ENCODE data around the gene TAF5L. TPM values are rescaled to one million over a fixed set of nuclear protein-coding genes. Genes with fewer than 3 reads are reported as not detected.

TAF5L gene
- total and polyA plus RNA-seq, 2 of the 8 experiments (the other 6 are each of a cell fraction or from before 2014, with no cell fraction given), result 17.7 to 23.3 TPM

- no peak for TF ChIP-seq POU5F1 (IDR thresholded peaks at IDR 0.05; ENCODE audit: low read depth, low read length)
- no peak for TF ChIP-seq RNF2 (IDR thresholded peaks at IDR 0.05; ENCODE audit: borderline replicate concordance, low read depth, low read length, missing control alignments, poor library complexity, severe bottlenecking)
- peak; percentile 57; the same call in 1 of the 2 replicates for TF ChIP-seq YY1 (IDR thresholded peaks at IDR 0.05; ENCODE audit: low read depth, low read length)
- no peak for TF ChIP-seq SP1 (IDR thresholded peaks at IDR 0.05; ENCODE audit: low read depth, low read length)
- TF ChIP-seq CTCF (IDR thresholded peaks at IDR 0.05; ENCODE audit: control extremely low read depth in 1 of 3, insufficient read depth in 1 of 3, low read depth in 1 of 3, low read length in 3 of 3), result peak; percentile 92 to 100 (median 95)
- TF ChIP-seq, protein P1, sequence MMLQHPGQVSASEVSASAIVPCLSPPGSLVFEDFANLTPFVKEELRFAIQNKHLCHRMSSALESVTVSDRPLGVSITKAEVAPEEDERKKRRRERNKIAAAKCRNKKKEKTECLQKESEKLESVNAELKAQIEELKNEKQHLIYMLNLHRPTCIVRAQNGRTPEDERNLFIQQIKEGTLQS (IDR thresholded peaks at IDR 0.05; ENCODE audit: insufficient read depth, low read depth, low read length), result no peak
- TF ChIP-seq RFX5 (IDR thresholded peaks at IDR 0.05; ENCODE audit: borderline replicate concordance, low read depth, low read length), result no peak
- TF ChIP-seq JUND (IDR thresholded peaks at IDR 0.05; ENCODE audit: low read length), result 0 out of 2 replicates have a peak, but pooled peaks have one; percentile 23
- TF ChIP-seq RAD21 (IDR thresholded peaks at IDR 0.05 in 1 of 2, conservative IDR thresholded peaks at IDR 0.05 in 1 of 2; ENCODE audit: low read depth in 2 of 2, low read length in 2 of 2), result peak; percentile 96 to 98
- TF ChIP-seq SAP30 (IDR thresholded peaks at IDR 0.05; ENCODE audit: insufficient read depth, insufficient replicate concordance, low read length), result no peak
- TF ChIP-seq BRCA1 (IDR thresholded peaks at IDR 0.05; ENCODE audit: low read depth, low read length), result no peak
- no peak for TF ChIP-seq ATF2 (IDR thresholded peaks at IDR 0.05; ENCODE audit: low read length)
- no peak for TF ChIP-seq ZNF274 (IDR thresholded peaks at IDR 0.05; ENCODE audit: borderline replicate concordance, extremely low read depth, low read length)
- TF ChIP-seq TAF7 (optimal IDR thresholded peaks at IDR 0.05; ENCODE audit: borderline replicate concordance, low read depth, low read length), result no peak
- TF ChIP-seq BCL11A (IDR thresholded peaks at IDR 0.05; ENCODE audit: low read depth in 2 of 2, low read length in 2 of 2), result no peak
- no peak for TF ChIP-seq PHF8 (conservative IDR thresholded peaks at IDR 0.05; ENCODE audit: low read depth, low read length)
- TF ChIP-seq NRF1 (IDR thresholded peaks at IDR 0.05; ENCODE audit: low read depth, low read length), result no peak
Measured at GRCh38 chr1:229661022-229661877, 35.3 kb upstream of the TAF5L start (continued).
